ENCODE data around the gene AKT3. TPM values are rescaled to one million over a fixed set of nuclear protein-coding genes. Genes with fewer than 3 reads are reported as not detected.
"Not testable (repeated sequence)": the region's sequence is repeated elsewhere in the genome, so short reads cannot be mapped to it uniquely, and the experiment has no call there.

The AKT3 gene
- total and polyA plus RNA-seq, 8 donors = 5.5 to 100 (median 13.8) TPM

DNA sequence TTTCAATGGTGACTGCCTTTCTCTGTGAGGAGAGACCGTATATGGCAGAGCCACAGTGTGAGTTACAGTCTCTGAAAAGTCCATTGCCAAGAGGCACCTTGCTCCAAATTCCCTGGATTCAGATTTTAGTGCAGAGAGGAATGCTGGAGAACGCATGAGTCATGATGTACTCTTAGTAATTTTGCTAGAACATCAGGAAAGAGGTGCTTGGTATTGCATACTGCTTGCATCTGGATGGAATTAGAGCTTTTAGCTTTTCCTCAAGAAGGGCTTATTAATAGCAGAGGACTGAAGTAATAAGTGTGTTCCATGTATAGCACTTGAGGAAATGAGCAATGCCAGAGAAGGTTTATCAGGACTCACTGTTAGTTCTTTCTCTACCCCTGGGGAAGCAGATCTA lies 40.5 kb upstream of the AKT3 start:
- no peak for DNase-seq
- intact Hi-C loops (cut with DNase I; ENCODE audit: low total_unique reads) = no loop called here
- Histone ChIP-seq H3K4me1 (no peaks in the 10 kb centered on the region), H3K27ac (no peak overlapping the region), H3K27me3 (peaks cover 0 to 6% (median 0%) of the 10 kb centered on the region in 3 donors), H3K9me3 (no peaks in the 10 kb centered on the region), H3K4me3 (no peak overlapping the region), H3K36me3 (no peaks in the 10 kb centered on the region)
- WGBS, 5 donors = 47 to 71% (median 62%) methylated on average over 2 of the region's 2 CpGs
- TF ChIP-seq, protein P1, sequence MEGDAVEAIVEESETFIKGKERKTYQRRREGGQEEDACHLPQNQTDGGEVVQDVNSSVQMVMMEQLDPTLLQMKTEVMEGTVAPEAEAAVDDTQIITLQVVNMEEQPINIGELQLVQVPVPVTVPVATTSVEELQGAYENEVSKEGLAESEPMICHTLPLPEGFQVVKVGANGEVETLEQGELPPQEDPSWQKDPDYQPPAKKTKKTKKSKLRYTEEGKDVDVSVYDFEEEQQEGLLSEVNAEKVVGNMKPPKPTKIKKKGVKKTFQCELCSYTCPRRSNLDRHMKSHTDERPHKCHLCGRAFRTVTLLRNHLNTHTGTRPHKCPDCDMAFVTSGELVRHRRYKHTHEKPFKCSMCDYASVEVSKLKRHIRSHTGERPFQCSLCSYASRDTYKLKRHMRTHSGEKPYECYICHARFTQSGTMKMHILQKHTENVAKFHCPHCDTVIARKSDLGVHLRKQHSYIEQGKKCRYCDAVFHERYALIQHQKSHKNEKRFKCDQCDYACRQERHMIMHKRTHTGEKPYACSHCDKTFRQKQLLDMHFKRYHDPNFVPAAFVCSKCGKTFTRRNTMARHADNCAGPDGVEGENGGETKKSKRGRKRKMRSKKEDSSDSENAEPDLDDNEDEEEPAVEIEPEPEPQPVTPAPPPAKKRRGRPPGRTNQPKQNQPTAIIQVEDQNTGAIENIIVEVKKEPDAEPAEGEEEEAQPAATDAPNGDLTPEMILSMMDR (IDR thresholded peaks at IDR 0.05) = no peak
- TF ChIP-seq POLR2A (IDR thresholded peaks at IDR 0.05) (no peak), POLR2AphosphoS5 (IDR thresholded peaks at IDR 0.05) (no peak), EP300 (IDR thresholded peaks at IDR 0.05) (no peak)

GRCh38 chr1:243885806-243886205 lies 35.8 kb upstream of the AKT3 start:
- Histone ChIP-seq H3K27ac (no peak overlapping the region), H3K9me3 (no peaks in the 10 kb centered on the region), H3K4me1 (no peaks in the 10 kb centered on the region), H3K4me3 (no peak overlapping the region), H3K36me3 (no peaks in the 10 kb centered on the region), H3K27me3 (peaks cover 0 to 6% (median 0%) of the 10 kb centered on the region in 3 donors)
- no peak for DNase-seq
- intact Hi-C loops (cut with DNase I; ENCODE audit: low total_unique reads) = no loop called here
- TF ChIP-seq POLR2AphosphoS5 (IDR thresholded peaks at IDR 0.05) = no peak
- TF ChIP-seq POLR2A (IDR thresholded peaks at IDR 0.05) = no peak
- TF ChIP-seq, protein P1 (IDR thresholded peaks at IDR 0.05) = no peak
- TF ChIP-seq EP300 (IDR thresholded peaks at IDR 0.05) = no peak
- WGBS, 5 donors = 26 to 42% (median 34%) methylated on average over 1 of the region's 1 CpG

DNA sequence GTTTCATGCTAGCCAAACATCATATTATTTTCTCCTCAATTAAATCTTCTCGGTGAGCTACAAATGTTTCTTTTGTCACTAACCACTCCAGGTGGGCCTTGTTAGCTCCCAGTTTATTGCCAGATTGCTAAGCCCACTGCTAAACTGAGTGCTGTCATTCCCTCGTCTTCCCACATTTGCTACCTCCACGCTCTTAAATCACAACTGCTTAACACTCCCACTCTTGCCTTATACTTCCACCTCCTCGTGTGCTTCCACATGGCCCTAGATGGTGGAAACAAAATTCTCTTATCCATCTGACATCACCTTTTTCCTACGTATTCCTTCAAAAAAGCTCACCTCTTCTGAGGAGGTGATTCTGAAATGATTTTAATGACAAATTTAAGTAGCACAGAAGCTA lies 34.6 kb upstream of the AKT3 start:
- Histone ChIP-seq H3K27me3 (peaks cover 0 to 6% (median 0%) of the 10 kb centered on the region in 3 donors), H3K4me1 (no peaks in the 10 kb centered on the region), H3K36me3 (no peaks in the 10 kb centered on the region), H3K9me3 (no peaks in the 10 kb centered on the region), H3K27ac (no peak overlapping the region), H3K4me3 (no peak overlapping the region)
- TF ChIP-seq EP300 (IDR thresholded peaks at IDR 0.05) (no peak), POLR2A (IDR thresholded peaks at IDR 0.05) (no peak), POLR2AphosphoS5 (IDR thresholded peaks at IDR 0.05) (no peak)
- TF ChIP-seq, protein P1 (IDR thresholded peaks at IDR 0.05) = no peak
- WGBS, 5 donors = 65 to 83% (median 76%) methylated on average over 5 of the region's 5 CpGs
- DNase-seq = no peak
- intact Hi-C loops (cut with DNase I; ENCODE audit: low total_unique reads) = no loop called here

GRCh38 chr1:243883551-243883950 lies 33.5 kb upstream of the AKT3 start:
- Histone ChIP-seq H3K4me3 (no peak overlapping the region), H3K36me3 (no peaks in the 10 kb centered on the region), H3K4me1 (no peaks in the 10 kb centered on the region), H3K27ac (no peak overlapping the region), H3K27me3 (no peaks in the 10 kb centered on the region), H3K9me3 (no peaks in the 10 kb centered on the region)
- no peak for DNase-seq
- TF ChIP-seq POLR2AphosphoS5 (IDR thresholded peaks at IDR 0.05) (no peak), EP300 (IDR thresholded peaks at IDR 0.05) (no peak)
- WGBS, 5 donors = 70 to 96% (median 88%) methylated on average over 2 of the region's 2 CpGs
- intact Hi-C loops (cut with DNase I; ENCODE audit: low total_unique reads) = no loop called here

GRCh38 chr1:243882276-243882675 lies 32.2 kb upstream of the AKT3 start:
- Histone ChIP-seq H3K4me1 (no peaks in the 10 kb centered on the region), H3K27ac (no peak overlapping the region), H3K9me3 (no peaks in the 10 kb centered on the region), H3K27me3 (no peaks in the 10 kb centered on the region), H3K4me3 (no peak overlapping the region), H3K36me3 (no peaks in the 10 kb centered on the region)
- TF ChIP-seq, protein P1 (IDR thresholded peaks at IDR 0.05) = no peak
- TF ChIP-seq POLR2AphosphoS5 (IDR thresholded peaks at IDR 0.05) (no peak), POLR2A (IDR thresholded peaks at IDR 0.05) (no peak), EP300 (IDR thresholded peaks at IDR 0.05) (no peak)
- intact Hi-C loops (cut with DNase I; ENCODE audit: low total_unique reads) = no loop called here
- DNase-seq = no peak
- 84 to 89% (median 85%) methylated on average over 3 of the region's 3 CpGs for WGBS, 5 donors

DNA sequence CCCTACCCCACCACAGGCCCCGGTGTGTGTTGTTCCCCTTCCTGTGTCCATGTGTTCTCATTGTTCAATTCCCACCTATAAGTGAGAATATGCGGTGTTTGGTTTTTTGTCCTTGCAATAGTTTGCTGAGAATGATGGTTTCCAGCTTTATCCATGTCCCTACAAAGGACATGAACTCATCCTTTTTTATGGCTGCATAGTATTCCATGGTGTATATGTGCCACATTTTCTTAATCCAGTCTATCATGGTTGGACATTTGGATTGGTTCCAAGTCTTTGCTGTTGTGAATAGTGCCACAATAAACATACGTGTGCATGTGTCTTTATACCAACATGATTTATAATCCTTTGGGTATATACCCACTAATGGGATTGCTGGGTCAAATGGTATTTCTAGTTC lies 27.0 kb upstream of the AKT3 start:
- H3K27ac ChIP-seq; H3K4me3 ChIP-seq; H3K4me1 ChIP-seq; H3K36me3 ChIP-seq; H3K27me3 ChIP-seq; intact Hi-C loops (cut with DNase I; ENCODE audit: low total_unique reads); DNase-seq: not testable (repeated sequence)
- WGBS, 5 donors = 92 to 96% (median 92%) methylated on average over 3 of the region's 3 CpGs
- H3K9me3 ChIP-seq = peaks cover 0 to 16% (median 4%) of the 10 kb centered on the region in 4 donors
